ENCODE results near the gene CD55.

Gene CD55

DNA sequence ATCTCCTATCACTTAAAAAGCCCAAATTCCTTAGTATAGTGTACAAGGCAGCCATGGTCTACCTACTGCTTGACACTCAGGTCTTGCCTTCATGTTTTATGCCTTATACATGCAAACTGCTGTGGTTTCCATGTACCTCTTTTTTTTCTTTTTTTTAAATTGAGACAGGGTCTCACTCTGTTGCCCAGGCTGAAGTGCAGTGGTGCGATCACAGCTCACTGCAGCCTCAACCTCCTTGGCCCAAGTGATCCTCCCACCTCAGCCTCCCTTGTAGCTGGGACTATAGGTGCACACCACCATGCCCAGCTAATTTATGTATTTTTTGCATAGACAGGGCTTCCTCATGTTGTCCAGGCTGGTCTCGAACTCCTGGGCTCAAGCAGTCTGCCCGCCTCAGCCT, 8.0 kb downstream of the CD55 start:
- Histone ChIP-seq H3K9me3 (ENCODE audit: insufficient read depth, low read depth, low read length) (no peaks in the 10 kb centered on the region), H3K9ac (ENCODE audit: low read depth, low read length, poor library complexity, severe bottlenecking) (no peak overlapping the region), H3K36me3 (ENCODE audit: insufficient read depth, low read length) (peaks cover 9% of the 10 kb centered on the region; the same call in 1 of the 2 replicates), H3K27me3 (ENCODE audit: insufficient read depth, low read length, poor library complexity, severe bottlenecking) (no peaks in the 10 kb centered on the region), H3K4me1 (ENCODE audit: insufficient read depth, low read length, poor library complexity, severe bottlenecking) (peaks cover 5% of the 10 kb centered on the region), H3K4me3 (ENCODE audit: low read length, poor library complexity, severe bottlenecking) (no peak overlapping the region), H2AFZ (ENCODE audit: low read length) (no peak overlapping the region), H3K4me2 (ENCODE audit: low read depth, low read length, poor library complexity, severe bottlenecking) (no peak overlapping the region), H3K79me2 (ENCODE audit: insufficient read depth, low read length) (no peaks in the 10 kb centered on the region), H3K9me2 (replicated peaks; ENCODE audit: low read depth, low read length) (no peaks in the 10 kb centered on the region), H4K20me1 (ENCODE audit: insufficient read depth, low read length, poor library complexity, severe bottlenecking) (no peaks in the 10 kb centered on the region), H3F3A (ENCODE audit: low read depth) (no peaks in the 10 kb centered on the region)
- TF ChIP-seq EZH2phosphoT487 (IDR thresholded peaks at IDR 0.05; ENCODE audit: borderline replicate concordance), result no peak
- TF ChIP-seq, protein P1, sequence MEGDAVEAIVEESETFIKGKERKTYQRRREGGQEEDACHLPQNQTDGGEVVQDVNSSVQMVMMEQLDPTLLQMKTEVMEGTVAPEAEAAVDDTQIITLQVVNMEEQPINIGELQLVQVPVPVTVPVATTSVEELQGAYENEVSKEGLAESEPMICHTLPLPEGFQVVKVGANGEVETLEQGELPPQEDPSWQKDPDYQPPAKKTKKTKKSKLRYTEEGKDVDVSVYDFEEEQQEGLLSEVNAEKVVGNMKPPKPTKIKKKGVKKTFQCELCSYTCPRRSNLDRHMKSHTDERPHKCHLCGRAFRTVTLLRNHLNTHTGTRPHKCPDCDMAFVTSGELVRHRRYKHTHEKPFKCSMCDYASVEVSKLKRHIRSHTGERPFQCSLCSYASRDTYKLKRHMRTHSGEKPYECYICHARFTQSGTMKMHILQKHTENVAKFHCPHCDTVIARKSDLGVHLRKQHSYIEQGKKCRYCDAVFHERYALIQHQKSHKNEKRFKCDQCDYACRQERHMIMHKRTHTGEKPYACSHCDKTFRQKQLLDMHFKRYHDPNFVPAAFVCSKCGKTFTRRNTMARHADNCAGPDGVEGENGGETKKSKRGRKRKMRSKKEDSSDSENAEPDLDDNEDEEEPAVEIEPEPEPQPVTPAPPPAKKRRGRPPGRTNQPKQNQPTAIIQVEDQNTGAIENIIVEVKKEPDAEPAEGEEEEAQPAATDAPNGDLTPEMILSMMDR (conservative IDR thresholded peaks at IDR 0.05; ENCODE audit: low read length), result no peak

GRCh38 chr1:207330011-207330710, 8.7 kb downstream of the CD55 start:
- Histone ChIP-seq H3K4me2 (ENCODE audit: low read depth, low read length, poor library complexity, severe bottlenecking) (no peak overlapping the region), H3K9me3 (ENCODE audit: insufficient read depth, low read depth, low read length) (no peaks in the 10 kb centered on the region), H3K36me3 (ENCODE audit: insufficient read depth, low read length) (peaks cover 9% of the 10 kb centered on the region; the same call in 1 of the 2 replicates), H3K27me3 (ENCODE audit: insufficient read depth, low read length, poor library complexity, severe bottlenecking) (no peaks in the 10 kb centered on the region), H3K79me2 (ENCODE audit: insufficient read depth, low read length) (no peaks in the 10 kb centered on the region), H3F3A (ENCODE audit: low read depth) (no peaks in the 10 kb centered on the region), H2AFZ (ENCODE audit: low read length) (no peak overlapping the region), H4K20me1 (ENCODE audit: insufficient read depth, low read length, poor library complexity, severe bottlenecking) (no peaks in the 10 kb centered on the region), H3K9ac (ENCODE audit: low read depth, low read length, poor library complexity, severe bottlenecking) (no peak overlapping the region), H3K9me2 (replicated peaks; ENCODE audit: low read depth, low read length) (no peaks in the 10 kb centered on the region), H3K4me3 (ENCODE audit: low read length, poor library complexity, severe bottlenecking) (no peak overlapping the region), H3K4me1 (ENCODE audit: insufficient read depth, low read length, poor library complexity, severe bottlenecking) (peaks cover 5% of the 10 kb centered on the region)
- TF ChIP-seq EZH2phosphoT487 (IDR thresholded peaks at IDR 0.05; ENCODE audit: borderline replicate concordance), result no peak
- TF ChIP-seq, protein P1 (conservative IDR thresholded peaks at IDR 0.05; ENCODE audit: low read length), result no peak

GRCh38 chr1:207331354-207332313, 10.2 kb downstream of the CD55 start:
- no peaks in the 10 kb centered on the region for H3K79me2 ChIP-seq (ENCODE audit: insufficient read depth, low read length)
- H3K4me2 ChIP-seq (ENCODE audit: low read depth, low read length, poor library complexity, severe bottlenecking), result no peak overlapping the region
- no peaks in the 10 kb centered on the region for H3K27me3 ChIP-seq (ENCODE audit: insufficient read depth, low read length, poor library complexity, severe bottlenecking)
- no peak overlapping the region for H2AFZ ChIP-seq (ENCODE audit: low read length)
- H3K9me2 ChIP-seq (replicated peaks; ENCODE audit: low read depth, low read length), result no peaks in the 10 kb centered on the region
- no peaks in the 10 kb centered on the region for H4K20me1 ChIP-seq (ENCODE audit: insufficient read depth, low read length, poor library complexity, severe bottlenecking)
- H3K4me1 ChIP-seq (ENCODE audit: insufficient read depth, low read length, poor library complexity, severe bottlenecking), result peaks cover 16% of the 10 kb centered on the region
- no peak overlapping the region for H3K4me3 ChIP-seq (ENCODE audit: low read length, poor library complexity, severe bottlenecking)
- H3K9ac ChIP-seq (ENCODE audit: low read depth, low read length, poor library complexity, severe bottlenecking), result no peak overlapping the region
- no peaks in the 10 kb centered on the region for H3K9me3 ChIP-seq (ENCODE audit: insufficient read depth, low read depth, low read length)
- TF ChIP-seq, protein P1 (conservative IDR thresholded peaks at IDR 0.05; ENCODE audit: low read length), result no peak
- TF ChIP-seq EZH2phosphoT487 (IDR thresholded peaks at IDR 0.05; ENCODE audit: borderline replicate concordance), result no peak
- no peaks in the 10 kb centered on the region; the same call in 1 of the 2 replicates for H3F3A ChIP-seq (ENCODE audit: low read depth)
- H3K36me3 ChIP-seq (ENCODE audit: insufficient read depth, low read length), result peaks cover 8% of the 10 kb centered on the region; the same call in 1 of the 2 replicates

Measured in Loucy (cell line).